Ascending aorta (tissue), 2 donors: ENCODE measurements around the gene CIT. TPM values are rescaled to one million over a fixed set of nuclear protein-coding genes. Genes with fewer than 3 reads are reported as not detected.

Source experiments
- DNase-seq, 2 donors: peaks; one replicate each; pipeline ENCODE4 v3.0.0-alpha.2; 2019; ENCODE audit warnings: low spot score in 2 of 2
- H3K27ac ChIP-seq, 2 donors: fragments of 200-600 bp; sonication (generic); one replicate each; pipeline ENCODE4 v1.5.1; 2016 to 2017; ENCODE audit warnings: mild to moderate bottlenecking in 1 of 2
- H3K27me3 ChIP-seq: fragments of 200-600 bp; sonication (generic); one replicate; pipeline ENCODE4 v1.5.1; 2017
- H3K36me3 ChIP-seq, 2 donors: fragments of 200-600 bp; sonication (generic); one replicate each; pipeline ENCODE4 v1.5.1; 2016
- H3K4me1 ChIP-seq, 2 donors: fragments of 200-600 bp; sonication (generic); one replicate each; pipeline ENCODE4 v1.5.1; 2016 to 2017; ENCODE audit warnings: mild to moderate bottlenecking in 1 of 2
- H3K4me3 ChIP-seq, 2 donors: fragments of 200-600 bp; sonication (generic); one replicate each; pipeline ENCODE4 v1.5.1; 2016 to 2017; ENCODE audit warnings: mild to moderate bottlenecking in 1 of 2
- H3K9me3 ChIP-seq, 2 donors: fragments of 200-600 bp; sonication (generic); one replicate each; pipeline ENCODE4 v1.5.1; 2016
- intact Hi-C: fragments of 100-400 bp; cut with DNase I; formaldehyde crosslinking; loops from one replicate; pipeline ENCODE4 v1.15.1; 2023
- total RNA-seq: library from RNA; depleted of rRNA; stranded (reverse); fragments of >200 nt; gene quantifications from one replicate; pipeline ENCODE4 v1.1.0, GENCODE V29; 2016
- TF ChIP-seq, protein P1 (sequence below), 3 experiments: fragments of 200-600 bp in 2 of 3; fragments of 450-650 bp in 1 of 3; sonication (generic) in 2 of 3; IDR thresholded peaks; one replicate each; pipeline ENCODE4 v1.5.1; 2016 to 2019; ENCODE audit warnings: antibody characterized with exemption in 3 of 3, mild to moderate bottlenecking in 1 of 3, moderate library complexity in 1 of 3

Gene CIT
- total RNA-seq, 1 donor from 2014 or later: 1.2 TPM

DNA sequence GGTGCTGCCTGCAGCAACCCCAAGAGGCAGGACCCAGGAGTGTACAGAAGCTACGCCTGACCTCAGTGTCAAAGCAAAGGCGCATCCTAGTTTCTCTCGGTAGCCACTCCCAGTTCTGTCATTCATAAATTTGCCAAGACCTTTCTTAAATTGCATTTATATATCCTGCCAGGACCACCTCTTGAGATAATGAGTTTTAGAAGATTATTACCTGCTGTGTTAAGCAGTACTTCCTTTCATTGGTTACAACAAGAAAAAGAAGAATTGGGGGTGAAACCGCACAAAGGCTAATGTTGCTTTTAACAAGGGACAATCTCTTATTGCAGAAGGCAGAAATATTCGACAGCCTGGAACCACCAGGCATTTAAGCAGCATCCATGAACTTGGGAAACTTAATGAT lies 57.8 kb downstream of the CIT start:
- DNase-seq: no peak
- no peak overlapping the region for H3K27ac ChIP-seq
- intact Hi-C loops: no loop called here
- no peaks in the 10 kb centered on the region for H3K27me3 ChIP-seq
- H3K4me3 ChIP-seq: no peak overlapping the region
- TF ChIP-seq, protein P1, sequence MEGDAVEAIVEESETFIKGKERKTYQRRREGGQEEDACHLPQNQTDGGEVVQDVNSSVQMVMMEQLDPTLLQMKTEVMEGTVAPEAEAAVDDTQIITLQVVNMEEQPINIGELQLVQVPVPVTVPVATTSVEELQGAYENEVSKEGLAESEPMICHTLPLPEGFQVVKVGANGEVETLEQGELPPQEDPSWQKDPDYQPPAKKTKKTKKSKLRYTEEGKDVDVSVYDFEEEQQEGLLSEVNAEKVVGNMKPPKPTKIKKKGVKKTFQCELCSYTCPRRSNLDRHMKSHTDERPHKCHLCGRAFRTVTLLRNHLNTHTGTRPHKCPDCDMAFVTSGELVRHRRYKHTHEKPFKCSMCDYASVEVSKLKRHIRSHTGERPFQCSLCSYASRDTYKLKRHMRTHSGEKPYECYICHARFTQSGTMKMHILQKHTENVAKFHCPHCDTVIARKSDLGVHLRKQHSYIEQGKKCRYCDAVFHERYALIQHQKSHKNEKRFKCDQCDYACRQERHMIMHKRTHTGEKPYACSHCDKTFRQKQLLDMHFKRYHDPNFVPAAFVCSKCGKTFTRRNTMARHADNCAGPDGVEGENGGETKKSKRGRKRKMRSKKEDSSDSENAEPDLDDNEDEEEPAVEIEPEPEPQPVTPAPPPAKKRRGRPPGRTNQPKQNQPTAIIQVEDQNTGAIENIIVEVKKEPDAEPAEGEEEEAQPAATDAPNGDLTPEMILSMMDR (IDR thresholded peaks at IDR 0.05): no peak
- H3K9me3 ChIP-seq: no peaks in the 10 kb centered on the region
- no peaks in the 10 kb centered on the region for H3K4me1 ChIP-seq
- H3K36me3 ChIP-seq: no peaks in the 10 kb centered on the region

- Histone ChIP-seq H3K9me3 (no peaks in the 10 kb centered on the region), H3K27ac (no peak overlapping the region), H3K36me3 (no peaks in the 10 kb centered on the region), H3K4me1 (no peaks in the 10 kb centered on the region), H3K27me3 (no peaks in the 10 kb centered on the region), H3K4me3 (no peak overlapping the region)
- no peak for DNase-seq
- TF ChIP-seq, protein P1 (IDR thresholded peaks at IDR 0.05): no peak
- intact Hi-C loops: no loop called here
Measured at GRCh38 chr12:119817546-119818343, 59.4 kb downstream of the CIT start.

DNA sequence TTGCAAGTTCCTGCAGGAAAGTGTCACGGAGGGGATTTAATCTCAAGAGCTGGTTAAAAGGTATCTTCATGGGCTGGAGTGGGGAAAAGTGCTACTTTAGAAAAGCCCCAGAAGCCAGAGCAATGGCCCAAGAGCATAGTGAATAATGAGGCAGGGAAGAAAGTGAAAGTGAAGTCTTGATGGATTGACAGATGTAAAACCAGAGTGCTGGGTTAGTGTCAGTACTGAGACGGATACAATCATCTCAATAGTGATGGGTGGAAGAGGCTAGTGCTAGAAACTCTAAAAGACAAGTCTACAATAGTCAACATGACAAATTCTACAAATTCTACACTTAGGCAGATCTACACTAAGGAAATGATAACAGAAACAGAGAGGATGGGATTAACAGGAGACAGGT lies 68.1 kb downstream of the CIT start:
- Histone ChIP-seq H3K9me3 (no peaks in the 10 kb centered on the region), H3K36me3 (no peaks in the 10 kb centered on the region), H3K27ac (no peak overlapping the region), H3K4me3 (no peak overlapping the region), H3K4me1 (peaks cover 0 to 6% of the 10 kb centered on the region in 2 donors), H3K27me3 (no peaks in the 10 kb centered on the region)
- no peak for DNase-seq
- TF ChIP-seq, protein P1 (IDR thresholded peaks at IDR 0.05): no peak
- intact Hi-C loops: no loop called here

GRCh38 chr12:119808441-119808840 lies 68.7 kb downstream of the CIT start:
- TF ChIP-seq, protein P1 (IDR thresholded peaks at IDR 0.05): no peak
- Histone ChIP-seq H3K4me3 (no peak overlapping the region), H3K36me3 (no peaks in the 10 kb centered on the region), H3K9me3 (no peaks in the 10 kb centered on the region), H3K4me1 (peaks cover 0 to 7% of the 10 kb centered on the region in 2 donors), H3K27ac (no peak overlapping the region), H3K27me3 (no peaks in the 10 kb centered on the region)
- intact Hi-C loops: no loop called here
- no peak for DNase-seq

- intact Hi-C loops: no loop called here
- TF ChIP-seq, protein P1 (IDR thresholded peaks at IDR 0.05): no peak
Measured at GRCh38 chr12:119807380-119807779, 69.7 kb downstream of the CIT start.

More at GRCh38 chr12:119807380-119807779, 69.7 kb downstream of the CIT start:
- DNase-seq: no peak
- no peaks in the 10 kb centered on the region for H3K27me3 ChIP-seq
- H3K36me3 ChIP-seq: no peaks in the 10 kb centered on the region
- no peaks in the 10 kb centered on the region for H3K9me3 ChIP-seq
- H3K27ac ChIP-seq: no peak overlapping the region
- peaks cover 0 to 7% of the 10 kb centered on the region in 2 donors for H3K4me1 ChIP-seq
- no peak overlapping the region for H3K4me3 ChIP-seq
